ENCODE measurements around the gene RNU5B-1.

The RNU5B-1 gene

DNA sequence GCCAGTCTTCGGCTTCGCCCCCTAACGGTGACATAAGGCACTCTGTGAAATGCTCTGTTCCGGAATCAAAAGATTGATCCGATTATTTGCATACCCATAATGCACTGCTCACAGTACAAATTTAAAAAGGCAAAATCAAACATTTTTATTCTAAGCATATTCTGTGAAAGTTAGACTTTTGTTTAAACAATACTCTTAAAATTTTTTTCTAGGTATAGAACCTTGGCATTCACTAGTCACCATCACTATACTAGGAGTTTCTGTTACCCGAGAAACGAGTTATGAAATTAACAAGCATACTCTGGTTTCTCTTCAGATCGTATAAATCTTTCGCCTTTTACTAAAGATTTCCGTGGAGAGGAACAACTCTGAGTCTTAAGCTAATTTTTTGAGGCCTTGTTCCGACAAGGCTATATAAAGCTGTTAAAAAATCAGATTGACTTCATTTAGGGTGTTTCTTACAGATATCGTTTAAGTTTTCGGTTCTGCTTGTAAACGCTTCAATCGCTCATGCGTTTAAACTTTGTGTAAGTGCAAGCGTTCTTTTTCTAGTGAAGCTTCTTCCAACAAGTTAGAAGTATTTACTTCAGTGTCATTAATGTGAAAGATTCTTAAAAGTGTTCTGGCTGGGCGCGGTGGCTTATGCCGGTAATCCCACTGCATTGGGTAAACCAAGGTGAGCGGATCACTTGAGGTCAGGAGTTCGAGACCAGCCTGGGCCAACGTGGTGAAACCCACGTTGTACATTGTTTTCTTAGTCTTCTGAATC is at the start of gene RNU5B-1:
Gene RNU5B-1 (plus strand): TSS at position 297 of the 769 bp plus-strand sequence.
- peak; percentile 94 for DNase-seq

DNA sequence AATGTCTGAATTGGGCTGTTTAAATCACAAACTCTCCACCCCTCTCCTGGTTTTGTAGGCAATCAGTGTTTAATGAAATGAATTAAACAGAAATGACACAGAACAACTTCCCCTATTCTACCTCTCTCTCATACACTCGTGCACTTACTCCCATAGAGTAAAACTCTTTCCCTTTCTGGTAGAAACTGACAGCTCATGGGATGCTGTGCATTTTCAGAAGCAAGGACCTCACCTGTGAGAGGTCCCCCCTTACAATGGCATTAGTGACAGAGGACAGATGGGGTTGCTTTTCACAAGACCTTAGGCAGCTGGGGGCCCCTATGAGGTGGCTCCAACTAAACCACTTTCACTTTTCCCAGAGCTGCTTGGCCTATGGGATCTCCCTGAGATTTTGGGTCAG is 49.7 kb upstream of the RNU5B-1 start:
- no peak for DNase-seq

DNA sequence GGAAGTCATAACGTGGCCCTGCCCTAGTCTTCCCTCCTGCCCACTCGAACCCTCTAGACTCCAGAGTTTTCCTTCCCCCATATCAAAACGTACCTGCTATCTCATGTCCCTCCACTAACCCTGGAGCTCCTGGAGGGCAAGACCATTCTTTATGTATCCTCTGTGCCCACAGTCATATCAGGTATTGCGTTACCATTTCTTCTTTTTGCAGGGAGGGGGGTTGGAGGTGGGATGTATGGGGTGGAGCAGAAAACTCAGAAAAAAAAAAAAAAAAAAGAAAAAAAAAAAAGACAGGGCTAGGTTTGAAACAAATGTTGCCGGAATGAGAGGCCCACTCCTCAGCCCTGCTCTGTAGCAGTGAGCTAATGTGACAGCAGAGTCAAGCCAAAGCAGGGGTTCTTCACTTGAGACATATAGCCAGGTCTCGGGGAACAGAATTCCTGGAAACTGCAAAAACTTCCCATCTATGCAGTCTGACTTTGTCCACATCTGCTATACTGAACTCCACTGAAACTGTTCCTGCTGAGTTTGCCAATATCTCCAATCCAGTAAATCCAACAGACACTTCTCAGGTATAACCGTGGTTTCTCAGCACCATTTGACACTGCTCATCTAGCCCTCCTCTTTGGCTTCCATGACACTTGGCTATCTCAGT is 48.9 kb upstream of the RNU5B-1 start:
- DNase-seq = no peak

DNA sequence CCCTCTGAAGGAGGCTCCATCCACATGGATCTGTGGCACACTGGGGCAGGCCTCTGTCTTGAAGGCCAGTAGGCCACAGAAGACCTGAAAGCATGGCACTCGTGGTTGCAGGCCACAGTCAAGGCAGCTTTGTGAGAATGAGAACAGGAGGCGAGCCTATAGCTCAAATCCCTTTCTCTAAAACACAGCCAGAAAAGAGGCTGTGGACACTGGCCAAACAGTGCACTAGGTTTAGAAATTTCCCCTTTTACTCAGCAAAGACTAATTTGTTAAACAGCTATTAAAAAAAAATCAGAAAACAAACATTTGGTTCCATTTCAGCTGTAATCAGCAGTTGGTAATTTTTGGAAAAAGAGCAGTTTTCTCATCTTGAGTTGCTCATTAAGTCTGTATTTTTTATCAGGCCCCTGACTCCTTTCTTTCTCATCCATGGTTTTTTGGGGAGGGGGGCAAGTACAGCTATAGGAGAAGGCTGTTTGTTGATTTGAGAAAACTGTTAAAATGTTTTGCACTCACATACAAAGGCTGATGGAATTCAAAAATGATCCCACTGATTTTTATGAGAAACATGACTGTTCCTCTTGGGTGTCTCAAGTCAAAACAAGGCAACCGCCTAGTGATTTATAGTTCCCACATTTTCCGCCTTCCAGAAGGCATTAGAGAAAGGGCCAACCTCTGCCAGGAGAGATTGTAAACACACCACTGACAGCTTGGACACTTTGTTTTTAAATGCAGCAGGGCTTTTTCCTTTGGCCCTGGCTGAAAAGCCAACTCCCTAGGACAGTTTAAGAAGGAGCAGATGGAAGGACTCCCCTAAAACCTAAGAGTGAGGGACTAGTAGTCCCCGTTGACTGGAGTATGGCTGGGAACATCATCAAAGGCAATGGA is 45.9 kb upstream of the RNU5B-1 start:
- no peak for DNase-seq

DNA sequence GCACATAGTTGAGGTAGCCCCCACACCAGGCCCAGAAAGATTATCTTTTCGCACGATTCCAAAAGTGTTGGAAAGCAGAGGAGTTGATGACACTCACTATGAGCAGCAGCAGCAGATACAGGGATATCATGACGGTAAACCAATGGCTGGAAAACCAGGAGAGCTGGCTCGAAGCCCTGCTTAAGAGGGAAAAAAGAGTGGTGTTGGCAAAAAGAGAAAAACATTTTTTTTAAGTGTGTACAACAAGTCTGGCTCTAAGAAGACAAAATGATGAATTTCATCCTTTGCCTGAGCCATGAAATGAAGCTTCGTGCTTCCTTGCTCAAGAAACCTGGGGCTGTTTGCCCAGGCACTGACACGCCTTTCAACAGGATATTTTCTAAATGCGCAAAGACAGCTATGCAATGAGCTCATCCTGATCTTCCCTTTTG is 45.1 kb upstream of the RNU5B-1 start:
- no peak for DNase-seq

DNA sequence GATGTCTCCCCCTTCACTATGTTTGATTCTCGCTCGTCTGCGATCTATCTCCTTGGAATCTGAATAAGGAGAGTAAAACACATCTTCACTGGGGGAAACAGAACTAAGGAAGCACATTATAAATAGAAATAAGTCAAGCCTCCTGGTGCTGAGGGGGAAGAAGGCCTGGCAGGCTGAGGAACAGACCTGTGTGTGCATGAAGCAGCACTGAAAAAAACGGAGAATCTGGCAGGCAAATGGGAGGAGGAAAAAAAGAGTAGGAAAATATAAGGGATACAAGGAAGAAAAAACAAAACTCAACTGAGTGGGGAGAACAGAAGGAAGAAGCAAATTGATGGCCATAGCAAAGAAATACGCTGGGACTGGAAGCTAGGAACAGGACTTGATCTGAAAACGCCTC is 43.5 kb upstream of the RNU5B-1 start:
- DNase-seq = no peak

DNA sequence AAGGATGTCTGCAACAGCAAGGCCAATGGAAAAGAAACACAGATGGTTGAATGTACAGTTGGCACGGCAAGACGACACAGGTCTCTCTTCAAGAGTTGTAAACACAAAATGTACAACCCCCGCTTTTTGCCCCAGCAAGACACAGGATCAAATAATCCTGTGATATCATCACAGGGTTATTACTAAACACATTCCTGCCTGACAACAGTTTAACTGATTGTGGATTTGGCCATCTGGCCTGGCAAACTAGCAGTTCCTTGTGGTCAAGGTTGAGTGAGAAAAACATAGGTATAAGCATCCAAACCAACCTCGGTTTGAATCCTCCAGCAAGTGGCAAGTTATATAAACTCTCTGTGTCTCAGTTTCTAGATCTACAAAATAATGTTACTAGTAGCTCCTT is 41.2 kb upstream of the RNU5B-1 start:
- no peak for DNase-seq

DNA sequence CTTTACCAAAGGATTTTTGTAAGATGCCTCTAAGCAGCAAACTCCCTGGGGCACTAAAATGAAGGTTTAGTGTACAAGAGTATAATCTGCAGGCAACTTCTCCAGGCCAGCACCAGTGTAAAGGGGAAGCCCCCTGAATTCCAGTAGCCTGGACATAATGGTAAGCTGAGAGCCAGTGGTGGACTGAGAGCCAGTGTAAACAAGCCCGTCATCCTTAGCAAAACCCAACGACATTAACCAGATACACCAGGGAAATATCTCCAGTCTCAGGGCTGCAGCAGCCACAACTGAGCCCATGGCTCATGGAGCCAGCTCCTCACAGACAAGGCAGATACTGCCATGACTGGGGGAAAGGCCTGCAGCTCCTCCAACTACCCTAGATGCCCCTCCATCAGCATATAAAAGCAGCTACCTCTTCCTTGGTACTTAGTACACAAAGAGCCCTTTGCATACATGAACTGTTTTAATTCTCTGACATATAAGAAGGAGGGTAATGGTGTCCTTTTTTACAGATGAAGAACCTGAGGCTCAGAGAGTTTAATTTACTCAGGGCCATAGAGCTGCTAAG is 39.5 kb upstream of the RNU5B-1 start:
- DNase-seq = no peak

DNA sequence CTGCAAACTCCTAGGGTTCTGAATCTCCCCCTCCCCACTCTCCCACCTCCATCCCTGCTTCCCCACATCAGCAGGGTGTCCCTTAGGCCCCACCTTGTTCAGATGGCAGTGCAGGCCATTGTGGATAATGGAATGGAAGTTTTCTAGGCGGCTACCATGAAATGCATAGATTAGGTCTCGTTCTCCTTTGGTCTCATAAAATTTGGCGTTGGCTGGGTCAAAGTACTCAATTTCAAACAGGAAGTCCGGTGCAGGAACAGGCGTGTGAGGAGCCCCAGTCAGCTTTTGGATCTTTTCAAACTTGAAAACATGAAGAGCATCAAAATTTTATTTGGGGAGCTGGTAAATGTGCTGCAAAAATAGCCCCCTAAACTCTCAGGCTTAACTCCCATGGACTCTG is 38.0 kb upstream of the RNU5B-1 start:
- no peak for DNase-seq

DNA sequence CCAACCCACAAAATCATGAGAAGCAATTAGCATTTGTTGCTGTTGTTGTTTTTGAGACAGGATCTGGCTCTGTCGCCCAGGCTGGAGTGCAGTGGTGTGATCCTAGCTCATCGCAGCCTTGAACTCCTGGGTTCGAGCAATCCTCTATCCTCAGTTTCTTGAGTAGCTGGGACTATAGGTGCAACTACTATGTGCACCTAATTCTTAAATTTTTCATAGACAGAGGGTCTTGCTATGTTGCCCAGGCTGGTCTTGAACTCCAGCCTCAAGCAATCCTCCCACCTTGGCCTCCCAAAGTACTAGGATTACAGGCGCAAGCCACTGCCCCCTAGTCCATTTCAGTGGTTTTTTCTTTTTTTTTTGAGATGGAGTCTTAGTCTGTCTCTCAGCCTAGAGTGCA is 36.1 kb upstream of the RNU5B-1 start:
- no peak for DNase-seq

DNA sequence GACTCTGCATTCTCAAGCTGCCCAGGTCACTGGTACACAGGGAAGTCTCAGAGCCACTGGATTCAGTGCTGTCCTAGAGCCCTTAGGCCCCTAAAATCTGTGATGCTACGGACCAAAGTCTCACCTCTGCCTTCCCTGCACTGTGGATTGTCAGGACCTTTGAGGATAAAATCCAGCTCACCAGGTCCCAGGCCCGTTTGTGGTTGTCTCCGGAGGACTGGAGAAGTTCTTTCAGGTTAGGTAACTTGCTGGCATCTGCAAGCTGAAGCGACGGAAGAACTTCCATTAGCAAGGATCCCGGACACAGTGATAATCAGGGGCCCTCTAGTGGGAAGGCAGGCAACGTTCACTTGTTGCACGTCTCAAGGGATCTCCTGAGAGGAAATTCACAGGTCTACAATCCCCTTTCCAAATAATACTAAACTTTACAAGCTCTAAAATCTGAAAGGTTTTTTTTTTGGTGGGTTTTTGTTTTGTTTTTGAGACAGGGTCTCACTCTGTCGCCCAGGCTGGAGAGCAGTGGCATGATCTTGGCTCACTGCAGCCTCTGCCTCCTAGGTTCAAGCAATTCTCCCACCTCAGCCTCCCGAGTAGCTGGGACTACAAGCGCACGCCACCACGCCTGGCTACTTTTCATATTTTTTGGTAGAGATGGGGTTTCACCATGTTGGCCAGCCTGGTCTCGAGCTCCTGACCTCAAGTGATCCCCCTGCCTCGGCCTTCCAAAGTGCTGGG is 33.5 kb upstream of the RNU5B-1 start:
- DNase-seq = peak; percentile 73

DNA sequence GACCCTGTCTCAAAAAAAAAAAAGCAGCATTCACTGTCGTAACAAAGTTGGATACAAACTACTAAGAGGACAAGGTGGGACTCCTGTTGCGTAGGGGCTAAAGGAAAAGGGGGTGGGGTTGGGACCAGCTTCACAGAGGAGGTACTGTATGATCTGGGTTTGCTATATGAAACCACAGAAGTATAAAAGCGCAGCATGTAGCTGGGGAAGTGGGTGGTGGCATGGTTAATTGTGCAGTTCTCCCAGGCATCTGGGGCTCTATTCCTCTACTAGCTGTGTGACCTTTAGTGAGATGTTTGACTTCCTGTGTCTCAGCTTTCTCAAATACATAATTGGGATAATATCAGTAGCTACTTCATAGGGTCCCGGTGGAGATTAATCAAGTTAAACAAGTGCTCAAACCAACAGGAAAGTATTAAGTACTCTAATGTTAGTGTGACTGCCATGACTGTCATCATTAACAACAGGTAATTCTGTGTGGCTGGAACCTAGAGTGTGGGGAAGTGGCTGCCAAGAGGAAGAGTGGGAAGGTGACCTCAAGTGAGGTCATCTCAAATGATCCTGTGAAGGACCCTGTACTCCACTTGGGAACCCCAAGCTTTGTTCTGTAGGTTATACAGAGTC is 29.3 kb upstream of the RNU5B-1 start:
- DNase-seq = no peak

DNA sequence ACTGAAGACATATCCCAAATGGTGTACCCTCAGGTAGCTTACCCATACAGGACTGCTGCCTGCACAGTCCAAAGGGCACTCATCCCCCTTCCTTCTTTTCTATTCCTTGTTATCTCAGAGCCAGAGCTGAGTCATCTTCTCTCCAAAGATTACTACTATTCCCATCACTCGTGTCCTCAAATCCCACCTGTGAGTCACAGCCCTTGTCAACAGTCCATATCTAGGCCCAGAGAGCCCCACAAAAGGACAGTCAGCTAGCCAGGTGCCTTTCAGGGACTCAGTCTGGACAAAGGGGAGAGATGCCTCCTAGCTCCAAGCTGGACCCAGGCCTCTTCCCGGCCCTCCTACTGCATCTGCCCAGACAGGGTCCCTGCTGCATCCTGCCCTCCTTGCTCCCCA is 28.8 kb upstream of the RNU5B-1 start:
- peak; percentile 68 for DNase-seq

DNA sequence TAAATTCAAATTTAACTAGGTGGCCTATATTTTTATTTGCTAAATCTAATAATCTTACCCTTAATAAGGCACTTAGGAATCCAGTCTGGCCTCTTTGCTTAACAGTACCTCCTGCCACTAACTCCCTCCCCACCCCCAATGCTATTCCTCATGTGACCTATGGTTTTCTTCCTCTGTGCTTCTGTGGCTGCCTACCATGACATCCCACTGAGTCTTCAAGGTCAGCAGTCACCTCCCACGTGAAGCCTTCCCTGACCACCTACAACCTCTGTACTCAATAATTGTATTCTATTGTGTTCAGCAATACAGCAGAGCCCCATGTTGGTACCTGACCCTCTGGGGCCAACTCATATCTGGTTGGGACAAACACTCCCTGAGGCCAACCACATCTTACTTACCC is 27.5 kb upstream of the RNU5B-1 start:
- no peak for DNase-seq

DNA sequence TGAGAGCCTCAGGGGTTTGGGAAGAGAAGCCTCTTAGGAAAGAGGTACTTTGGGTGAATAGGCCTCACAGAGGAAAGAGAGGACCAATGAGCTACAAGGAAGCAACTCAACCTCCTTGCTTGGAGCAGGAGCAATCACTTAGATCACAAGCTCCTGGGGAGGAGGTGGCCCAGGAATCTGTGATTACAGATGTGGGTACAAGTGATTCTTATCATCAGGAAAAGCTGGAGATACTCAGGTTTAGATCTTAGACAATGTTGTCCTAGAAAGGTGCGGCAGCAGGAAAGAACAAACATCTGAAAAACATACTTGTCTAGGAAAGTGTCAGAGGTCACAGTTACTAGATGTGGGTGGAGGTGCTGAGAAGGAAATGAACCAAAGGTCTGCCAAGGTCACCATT is 26.0 kb upstream of the RNU5B-1 start:
- DNase-seq = no peak

DNA sequence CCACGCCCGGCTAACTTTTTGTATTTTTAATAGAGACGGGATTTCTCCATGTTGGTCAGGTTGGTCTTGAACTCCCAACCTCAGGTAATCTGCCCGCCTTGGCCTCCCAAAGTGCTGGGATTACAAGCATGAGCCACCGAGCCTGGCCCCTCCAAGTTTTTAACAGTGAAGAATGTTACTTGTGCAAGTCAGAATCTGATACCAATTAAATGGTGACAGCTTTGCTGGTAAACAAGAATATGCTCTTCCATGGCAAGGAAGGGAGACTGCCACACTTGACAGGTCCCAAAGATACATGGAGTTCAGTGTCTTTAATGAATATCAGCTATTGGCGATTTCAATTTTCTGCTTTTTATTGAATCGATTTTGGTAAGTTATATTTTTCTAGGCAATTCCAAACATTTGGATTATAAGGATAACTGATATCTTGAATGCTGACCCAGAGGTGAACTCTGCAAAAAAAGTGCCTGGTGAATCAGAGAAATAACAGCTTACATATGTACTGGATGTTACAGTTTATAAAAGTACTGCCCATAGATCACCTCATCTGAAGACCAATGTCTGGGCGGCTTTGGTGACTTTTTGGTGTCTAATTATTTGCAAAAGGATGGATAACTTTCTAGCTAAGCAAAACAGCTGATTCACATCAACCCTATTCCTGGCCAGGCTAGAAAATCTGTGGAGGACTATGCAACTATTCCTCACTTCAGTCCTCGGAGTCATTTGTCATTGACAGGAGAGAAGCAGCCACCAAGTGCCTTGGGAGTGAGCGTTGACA is 19.0 kb upstream of the RNU5B-1 start:
- DNase-seq = no peak

DNA sequence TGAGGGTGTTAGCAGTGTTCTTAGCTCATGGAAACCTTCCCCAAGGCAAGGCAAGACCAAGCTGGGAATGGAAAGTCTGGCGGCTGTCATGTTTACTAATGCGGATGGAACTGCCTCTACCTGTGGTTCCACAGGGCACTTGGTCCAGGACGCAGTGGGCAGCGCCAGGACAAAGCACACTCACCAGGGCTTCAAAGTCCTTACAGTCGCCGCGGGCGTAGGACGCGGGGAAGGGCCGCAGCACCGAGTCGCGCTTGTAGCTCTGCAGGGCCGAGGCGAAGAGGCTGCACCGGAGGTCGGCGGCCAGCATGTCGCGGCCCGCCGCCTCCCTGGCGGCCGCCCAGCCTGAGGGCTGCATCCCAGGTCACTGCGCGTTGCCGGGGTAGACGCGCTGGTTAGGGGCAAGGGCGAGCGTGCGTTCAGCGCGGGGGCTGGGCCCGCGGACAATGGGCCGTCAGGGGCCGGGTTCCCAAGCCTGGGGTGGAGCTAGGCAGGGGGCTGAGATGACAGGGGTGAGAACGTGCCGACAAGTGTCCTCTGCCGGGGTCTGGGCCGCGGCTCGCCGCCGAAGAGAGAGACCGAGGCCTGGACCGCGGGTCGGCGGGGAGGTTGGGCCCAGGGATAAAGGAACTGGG is 18.3 kb upstream of the RNU5B-1 start:
- DNase-seq = peak; percentile 75

DNA sequence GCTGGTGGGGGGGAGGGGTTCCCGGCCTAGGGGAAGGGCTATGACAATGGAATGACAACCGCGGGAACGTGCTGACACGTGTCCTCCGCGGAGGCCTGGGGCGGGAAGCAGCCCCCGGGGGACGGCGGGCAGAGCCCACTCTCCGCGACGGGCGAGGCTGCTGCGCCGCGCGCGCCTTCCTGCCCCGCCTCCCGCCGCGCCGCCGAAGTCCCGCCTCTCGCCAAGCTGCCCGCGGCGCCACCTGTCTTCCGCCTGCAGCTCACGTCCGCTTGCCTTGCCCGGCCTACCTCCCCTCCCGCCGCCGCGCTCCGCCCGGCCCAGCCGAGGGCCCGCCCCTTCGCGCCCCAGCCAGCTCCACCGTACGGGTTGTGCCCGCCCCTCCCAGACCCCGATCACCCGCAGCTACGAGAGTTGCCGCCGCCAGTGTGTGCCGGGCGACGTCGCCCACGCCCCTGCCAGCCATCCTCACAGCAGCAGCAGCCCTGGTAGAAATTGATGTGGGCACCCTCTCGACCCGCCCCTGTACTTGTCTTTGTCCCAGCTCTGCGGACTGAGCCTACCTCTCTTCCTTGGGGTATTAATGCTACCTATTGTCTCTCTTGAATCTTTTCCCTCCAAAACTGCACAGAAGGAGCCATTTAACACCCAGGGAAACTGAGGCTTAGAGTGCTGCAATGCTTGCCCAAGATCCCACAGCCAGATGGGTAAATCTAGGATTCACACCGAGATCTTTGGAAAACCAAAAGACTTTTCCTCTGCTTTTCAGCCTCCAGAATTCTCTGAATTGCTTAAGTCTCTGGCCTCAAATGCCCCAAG is 17.6 kb upstream of the RNU5B-1 start, which contains the start of gene PARP16:
Gene PARP16 (minus strand): TSS at position 180 of the 816 bp plus-strand sequence. CDS start 457 bp downstream, outside the sequence.
- DNase-seq = peak; percentile 93

DNA sequence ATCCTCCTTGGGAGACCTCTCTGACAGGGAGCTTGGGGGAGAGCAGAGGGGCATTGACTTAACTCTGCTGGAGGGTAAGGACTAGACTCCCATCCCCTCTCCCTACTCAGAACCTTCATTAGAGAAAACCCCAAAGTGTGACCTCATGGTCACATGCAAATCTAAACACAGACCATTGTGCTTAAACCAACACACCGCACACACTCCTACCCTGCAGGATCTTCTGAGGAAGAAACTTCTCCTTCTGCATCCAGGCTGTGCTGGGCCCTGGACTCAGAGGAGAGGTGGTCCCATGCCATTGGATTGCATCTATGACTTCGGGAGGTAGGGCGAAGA is 17.0 kb upstream of the RNU5B-1 start:
- DNase-seq = peak; percentile 40

Data from DMS53 (cell line).